Nephron progenitor cell (in vitro differentiated cells): Measurements from ENCODE around the gene EPS15.

Experiments used
- DNase-seq: peaks from one replicate; pipeline ENCODE4 v3.0.0; 2021
- H3K27ac Mint-ChIP-seq: 2 replicates; pipeline ENCODE4 v1.8.0; 2021; ENCODE audit warnings: mild to moderate bottlenecking, moderate library complexity, mixed read lengths
- H3K27me3 Mint-ChIP-seq: 2 replicates; pipeline ENCODE4 v1.8.0; 2021; ENCODE audit warnings: mild to moderate bottlenecking, low read depth, mixed read lengths; ENCODE audit not compliant: poor library complexity
- H3K36me3 Mint-ChIP-seq: 2 replicates; pipeline ENCODE4 v1.8.0; 2021; ENCODE audit warnings: low read depth, mixed read lengths
- H3K4me1 Mint-ChIP-seq: 2 replicates; pipeline ENCODE4 v1.8.0; 2021; ENCODE audit warnings: mixed read lengths
- H3K4me3 Mint-ChIP-seq: 2 replicates; pipeline ENCODE4 v1.8.0; 2021; ENCODE audit warnings: mild to moderate bottlenecking, moderate library complexity, mixed read lengths
- H3K9me3 Mint-ChIP-seq: 2 replicates; pipeline ENCODE4 v1.8.0; 2021; ENCODE audit warnings: mild to moderate bottlenecking, moderate library complexity, mixed read lengths
- TF ChIP-seq, protein P1 (sequence below): fragments of 200-600 bp; sonication (generic); IDR thresholded peaks from 2 replicates; pipeline ENCODE4 v1.5.0; 2021; ENCODE audit warnings: antibody characterized with exemption

Gene EPS15

DNA sequence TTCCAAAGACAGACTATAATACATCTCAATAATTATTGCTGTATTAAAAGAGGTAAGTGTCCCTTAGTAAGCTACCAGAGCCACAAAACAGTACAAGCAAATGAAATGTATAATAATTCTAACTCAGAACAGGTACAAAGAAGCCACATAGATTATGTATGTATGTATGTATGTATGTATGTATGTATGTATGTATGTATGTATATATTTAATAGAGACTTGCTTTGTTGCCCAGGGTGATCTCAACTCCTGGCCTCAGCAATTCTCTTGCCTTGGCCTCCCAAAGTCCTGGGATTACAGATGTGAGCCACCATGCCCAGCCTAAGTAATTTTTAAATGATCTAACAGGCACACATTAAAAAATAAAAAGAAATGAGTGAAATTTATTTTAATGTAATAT, 86.9 kb downstream of the EPS15 start:
- no peak overlapping the region for H3K27ac Mint-ChIP-seq
- no peaks in the 10 kb centered on the region for H3K4me1 Mint-ChIP-seq
- H3K9me3 Mint-ChIP-seq = peaks cover 4% of the 10 kb centered on the region
- no peak overlapping the region for H3K4me3 Mint-ChIP-seq
- TF ChIP-seq, protein P1, sequence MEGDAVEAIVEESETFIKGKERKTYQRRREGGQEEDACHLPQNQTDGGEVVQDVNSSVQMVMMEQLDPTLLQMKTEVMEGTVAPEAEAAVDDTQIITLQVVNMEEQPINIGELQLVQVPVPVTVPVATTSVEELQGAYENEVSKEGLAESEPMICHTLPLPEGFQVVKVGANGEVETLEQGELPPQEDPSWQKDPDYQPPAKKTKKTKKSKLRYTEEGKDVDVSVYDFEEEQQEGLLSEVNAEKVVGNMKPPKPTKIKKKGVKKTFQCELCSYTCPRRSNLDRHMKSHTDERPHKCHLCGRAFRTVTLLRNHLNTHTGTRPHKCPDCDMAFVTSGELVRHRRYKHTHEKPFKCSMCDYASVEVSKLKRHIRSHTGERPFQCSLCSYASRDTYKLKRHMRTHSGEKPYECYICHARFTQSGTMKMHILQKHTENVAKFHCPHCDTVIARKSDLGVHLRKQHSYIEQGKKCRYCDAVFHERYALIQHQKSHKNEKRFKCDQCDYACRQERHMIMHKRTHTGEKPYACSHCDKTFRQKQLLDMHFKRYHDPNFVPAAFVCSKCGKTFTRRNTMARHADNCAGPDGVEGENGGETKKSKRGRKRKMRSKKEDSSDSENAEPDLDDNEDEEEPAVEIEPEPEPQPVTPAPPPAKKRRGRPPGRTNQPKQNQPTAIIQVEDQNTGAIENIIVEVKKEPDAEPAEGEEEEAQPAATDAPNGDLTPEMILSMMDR = no peak
- no peaks in the 10 kb centered on the region for H3K27me3 Mint-ChIP-seq
- peaks cover 30% of the 10 kb centered on the region for H3K36me3 Mint-ChIP-seq
- no peak for DNase-seq

DNA sequence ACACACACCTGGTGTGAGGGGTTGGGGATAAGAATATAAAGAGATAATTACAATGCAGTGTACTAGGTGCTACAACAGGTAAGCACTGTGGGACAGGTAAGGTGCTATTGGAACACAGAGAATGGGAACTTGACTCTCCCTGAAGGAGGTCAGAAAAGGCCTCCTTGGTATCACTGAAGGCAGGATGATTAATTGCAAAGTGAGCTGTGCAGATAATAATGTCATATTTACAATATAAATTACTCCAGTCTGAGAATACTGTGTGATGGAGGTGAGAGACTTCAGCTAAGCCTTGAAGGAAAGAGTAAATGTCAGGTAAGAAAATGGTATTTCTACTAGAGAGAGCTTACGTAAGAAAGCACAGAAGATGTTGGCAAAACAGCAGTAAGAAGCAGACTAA, 91.6 kb downstream of the EPS15 start:
- peaks cover 16% of the 10 kb centered on the region for H3K4me1 Mint-ChIP-seq
- H3K27me3 Mint-ChIP-seq = no peaks in the 10 kb centered on the region
- H3K27ac Mint-ChIP-seq = no peak overlapping the region
- TF ChIP-seq, protein P1 = no peak
- peaks cover 4% of the 10 kb centered on the region for H3K9me3 Mint-ChIP-seq
- H3K36me3 Mint-ChIP-seq = peaks cover 16% of the 10 kb centered on the region
- no peak overlapping the region for H3K4me3 Mint-ChIP-seq
- no peak for DNase-seq

DNA sequence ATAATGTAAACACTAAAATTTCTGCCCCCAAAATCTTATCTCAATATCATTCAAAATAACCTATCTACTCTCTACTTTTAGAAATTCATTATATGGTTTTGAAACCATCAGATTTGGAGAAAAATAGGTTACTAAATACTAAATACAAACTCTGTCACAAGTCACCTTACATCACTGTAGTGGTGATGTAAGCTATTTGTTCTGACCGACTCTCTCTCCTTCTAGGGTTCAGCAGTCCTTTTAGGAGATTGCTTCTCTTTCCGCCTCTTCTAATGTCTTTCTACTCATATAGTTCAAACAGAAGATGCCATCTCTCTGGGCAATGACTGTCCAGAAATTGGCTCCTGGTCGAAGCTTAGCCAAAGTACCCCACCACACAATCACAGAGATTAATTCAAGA, 93.1 kb downstream of the EPS15 start:
- peaks cover 4% of the 10 kb centered on the region for H3K9me3 Mint-ChIP-seq
- H3K36me3 Mint-ChIP-seq = peaks cover 16% of the 10 kb centered on the region
- H3K27me3 Mint-ChIP-seq = no peaks in the 10 kb centered on the region
- peaks cover 30% of the 10 kb centered on the region for H3K4me1 Mint-ChIP-seq
- no peak overlapping the region for H3K4me3 Mint-ChIP-seq
- DNase-seq = no peak
- no peak overlapping the region for H3K27ac Mint-ChIP-seq
- TF ChIP-seq, protein P1 = no peak

DNA sequence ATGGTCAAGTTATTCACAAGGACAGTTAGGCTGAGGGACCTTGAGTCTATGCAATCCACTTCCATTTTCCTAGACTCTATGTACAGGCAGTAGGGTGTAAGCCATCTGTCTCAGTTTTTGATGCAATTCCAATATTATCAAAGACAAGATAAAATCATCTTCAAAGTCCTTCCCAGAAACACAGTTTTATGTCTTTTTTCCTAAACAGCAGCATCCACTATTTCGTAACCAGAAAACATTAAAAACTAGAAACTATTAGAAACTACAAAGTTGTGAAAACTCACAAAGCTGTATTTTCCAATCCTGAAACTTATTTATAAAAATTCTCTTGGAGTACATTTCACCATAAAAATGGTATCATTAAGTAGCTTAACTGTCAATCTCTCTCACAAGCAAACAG, 93.8 kb downstream of the EPS15 start:
- TF ChIP-seq, protein P1 = no peak
- peaks cover 16% of the 10 kb centered on the region for H3K36me3 Mint-ChIP-seq
- peaks cover 36% of the 10 kb centered on the region for H3K4me1 Mint-ChIP-seq
- DNase-seq = no peak
- H3K27ac Mint-ChIP-seq = no peak overlapping the region
- no peaks in the 10 kb centered on the region for H3K27me3 Mint-ChIP-seq
- no peak overlapping the region for H3K4me3 Mint-ChIP-seq
- peaks cover 4% of the 10 kb centered on the region for H3K9me3 Mint-ChIP-seq

DNA sequence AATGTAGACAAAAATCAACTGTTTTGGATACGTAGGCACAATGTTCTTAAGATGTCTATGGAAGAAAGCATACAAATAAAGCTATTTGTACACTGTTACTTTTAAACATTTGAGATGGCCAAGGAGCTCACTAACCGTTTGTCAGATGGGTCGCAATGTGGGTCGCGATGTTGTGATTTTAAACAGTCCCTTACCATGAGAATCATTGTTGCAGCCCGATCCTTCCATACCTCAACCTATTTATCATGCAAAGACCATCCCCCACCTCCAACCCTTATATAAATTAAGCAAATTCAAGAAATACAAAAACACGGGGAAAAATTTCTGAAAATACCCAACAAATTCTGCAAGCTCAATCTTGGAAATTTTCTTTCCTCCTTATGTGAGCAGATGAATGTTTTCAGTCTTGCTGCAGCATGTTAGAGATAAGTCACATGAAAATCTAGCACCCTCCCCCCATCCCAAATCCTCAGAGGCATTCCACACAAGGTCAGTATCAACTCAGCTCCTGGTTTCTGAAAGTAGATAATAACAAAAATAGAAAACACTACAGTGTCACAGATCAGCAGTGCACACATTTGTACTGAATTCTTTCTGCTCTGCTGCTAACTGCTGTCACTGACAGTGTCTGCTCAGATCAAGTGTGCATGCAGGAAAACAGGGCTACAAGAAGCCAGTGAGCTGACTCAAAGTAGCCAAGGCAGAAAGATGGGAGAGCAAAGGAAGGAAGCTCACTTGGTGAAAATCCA, 95.8 kb downstream of the EPS15 start:
- DNase-seq = no peak
- Mint-ChIP-seq H3K9me3 (peaks cover 4% of the 10 kb centered on the region), H3K27ac (peak overlapping the region; percentile 5), H3K27me3 (no peaks in the 10 kb centered on the region), H3K4me3 (no peak overlapping the region), H3K36me3 (peaks cover 18% of the 10 kb centered on the region), H3K4me1 (peaks cover 36% of the 10 kb centered on the region)
- TF ChIP-seq, protein P1 = no peak
